Lower leg skin (tissue), 4 donors: ENCODE results near the gene TRIO. TPM values are rescaled to one million over a fixed set of nuclear protein-coding genes. Genes with fewer than 3 reads are reported as not detected.

ENCODE experiments used
- DNase-seq, 2 donors: peaks; one replicate each; pipeline ENCODE4 v3.0.0-alpha.2; 2019; ENCODE audit warnings: low spot score in 2 of 2
- H3K4me3 ChIP-seq: fragments of 200-600 bp; sonication (generic); 2 replicates; pipeline ENCODE4 v1.5.1; 2017; ENCODE audit warnings: mild to moderate bottlenecking, low read depth; ENCODE audit not compliant: poor library complexity, severe bottlenecking
- CTCF ChIP-seq, 3 donors: fragments of 450-650 bp; IDR thresholded peaks; one replicate each; pipeline ENCODE4 v1.5.1; 2016; ENCODE audit warnings: antibody characterized with exemption in 3 of 3, mild to moderate bottlenecking in 3 of 3, moderate library complexity in 2 of 3
- POLR2A ChIP-seq, 2 donors: fragments of 450-650 bp; IDR thresholded peaks; one replicate each; pipeline ENCODE4 v1.6.1; 2016 to 2017; ENCODE audit warnings: antibody characterized with exemption in 2 of 2, mild to moderate bottlenecking in 1 of 2, moderate library complexity in 1 of 2
- WGBS, 2 donors: methylation state at CpG; one replicate each; pipeline ENCODE4 v1.1.5; 2018; 5-methylcytosine and 5-hydroxymethylcytosine counted together
- intact Hi-C: fragments of 100-400 bp; cut with DNase I; formaldehyde crosslinking; loops from one replicate; pipeline ENCODE4 v1.15.0; 2023; ENCODE audit warnings: low total_unique reads
- total RNA-seq, 4 donors: library from RNA; depleted of rRNA; stranded (reverse); fragments of >200 nt; gene quantifications; one replicate each; pipeline ENCODE4 v1.1.0, GENCODE V29; 2016

The TRIO gene
- total RNA-seq, 4 donors from 2014 or later = 47.8 to 101 (median 64.5) TPM

DNA sequence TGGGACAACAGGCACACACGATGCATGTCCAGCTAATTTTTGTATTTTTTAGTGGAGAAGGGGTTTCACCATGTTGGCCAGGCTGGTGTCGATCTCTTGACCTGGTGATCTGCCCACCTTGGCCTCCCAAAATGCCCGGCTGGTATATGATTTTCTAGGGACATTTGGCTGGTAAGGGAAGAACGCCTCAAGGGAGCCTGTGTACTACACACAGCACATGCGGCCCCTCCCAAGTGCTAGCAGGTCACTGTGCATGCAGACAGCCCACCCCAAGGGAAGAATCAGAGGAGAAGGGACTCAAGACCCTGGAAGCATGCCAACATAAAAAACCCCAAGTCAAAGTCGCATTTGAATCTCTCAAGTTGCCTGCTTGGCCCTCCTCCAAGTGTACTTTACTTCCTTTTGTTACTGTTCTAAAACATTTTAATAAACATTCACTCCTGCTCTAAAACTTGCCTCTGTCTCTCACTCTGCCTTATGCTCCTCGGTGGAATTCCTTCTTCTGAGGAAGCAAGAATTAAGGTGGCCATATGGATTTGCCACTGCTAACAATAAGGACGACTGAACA lies 414.1 kb downstream of the TRIO start:
- no peak overlapping the region for H3K4me3 ChIP-seq
- intact Hi-C loops = no loop called here
- 56 to 57% methylated on average over 8 of the region's 8 CpGs for WGBS, 2 donors
- DNase-seq = no peak
- TF ChIP-seq POLR2A (IDR thresholded peaks at IDR 0.05) (no peak), CTCF (IDR thresholded peaks at IDR 0.05) (no peak)

- intact Hi-C loops = no loop called here
- no peak overlapping the region for H3K4me3 ChIP-seq
- no peak for TF ChIP-seq POLR2A (IDR thresholded peaks at IDR 0.05)
- TF ChIP-seq CTCF (IDR thresholded peaks at IDR 0.05) = no peak
- DNase-seq = no peak
- 69% methylated on average over 8 of the region's 8 CpGs for WGBS, 2 donors
Observed at GRCh38 chr5:14557791-14558415, 414.8 kb downstream of the TRIO start.

Other genes with a start within 250 kb of the TRIO start
- gene DNAH5, start 198.7 kb upstream of the TRIO start, total RNA-seq = under 1 TPM in 3 of 4 donors, not detected in 1; 0.04 to 0.39 (median 0.20) TPM